T-helper 1 cell (primary cell): ENCODE data around the gene SORT1.
"Not testable (repeated sequence)": the region's sequence is repeated elsewhere in the genome, so short reads cannot be mapped to it uniquely, and the experiment has no call there.

Source experiments
- DNase-seq, 5 donors: peaks; one replicate each; pipeline ENCODE4 v3.0.0-alpha.2; 2012 to 2020

SORT1 gene

DNA sequence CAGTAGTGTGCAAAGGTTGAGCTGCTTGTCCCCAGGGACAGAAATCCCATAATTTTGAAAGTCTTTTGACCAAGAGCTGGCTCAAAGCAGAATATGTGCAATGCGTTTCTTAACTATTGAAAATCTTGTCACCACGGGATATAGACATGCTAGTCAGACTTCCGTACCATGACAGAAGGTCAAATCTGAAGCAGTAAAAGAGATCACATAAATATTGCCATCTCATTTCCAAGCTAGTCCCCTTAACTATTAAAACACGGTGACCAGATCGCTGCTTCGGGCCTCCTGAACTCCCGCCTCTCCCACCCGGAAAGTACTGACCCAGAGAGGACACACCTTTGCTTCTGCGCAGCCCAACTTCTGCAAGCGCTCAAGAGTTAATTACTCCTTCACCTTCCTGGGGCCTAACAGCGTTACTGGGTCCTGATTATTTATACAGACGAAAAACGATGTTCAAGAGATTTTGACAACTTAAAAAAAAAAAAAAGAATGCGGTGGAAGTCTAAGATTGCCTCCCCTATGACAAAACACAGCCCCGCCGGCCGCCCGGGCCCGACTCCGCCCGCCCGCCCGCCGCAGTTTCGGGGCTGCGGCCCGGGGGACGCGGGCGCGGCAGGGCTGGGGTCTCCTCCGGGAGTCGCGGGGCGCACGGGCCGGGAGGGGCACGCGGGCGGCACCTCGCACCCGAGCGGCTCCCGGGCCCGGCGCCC is 692 bp downstream of the SORT1 start:
- DNase-seq, result no peak

DNA sequence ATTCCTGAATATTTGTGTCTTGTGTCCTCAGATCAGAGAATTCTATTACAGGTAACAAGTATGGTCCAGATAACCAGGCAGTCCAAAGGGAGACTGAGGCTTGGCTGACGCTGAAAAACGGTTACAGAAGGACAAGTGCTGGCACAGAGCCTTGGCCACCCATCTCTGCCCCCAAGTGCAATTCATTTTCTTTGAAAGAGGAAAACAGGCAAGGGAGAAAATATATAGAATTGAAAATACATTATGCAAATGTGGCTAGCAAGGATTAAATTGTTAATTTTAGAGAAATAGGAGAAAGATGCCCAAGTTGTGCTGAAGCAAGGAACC is 1.2 kb downstream of the SORT1 start:
- DNase-seq, result no peak

GRCh38 chr1:109395602-109396512 is 1.9 kb downstream of the SORT1 start:
- no peak for DNase-seq

- DNase-seq, result not testable (repeated sequence)
These were observed 2.5 kb downstream of the SORT1 start for GRCh38 chr1:109395282-109395599.

- DNase-seq, result no peak
These were observed 3.0 kb downstream of the SORT1 start for GRCh38 chr1:109394591-109395281.

DNA sequence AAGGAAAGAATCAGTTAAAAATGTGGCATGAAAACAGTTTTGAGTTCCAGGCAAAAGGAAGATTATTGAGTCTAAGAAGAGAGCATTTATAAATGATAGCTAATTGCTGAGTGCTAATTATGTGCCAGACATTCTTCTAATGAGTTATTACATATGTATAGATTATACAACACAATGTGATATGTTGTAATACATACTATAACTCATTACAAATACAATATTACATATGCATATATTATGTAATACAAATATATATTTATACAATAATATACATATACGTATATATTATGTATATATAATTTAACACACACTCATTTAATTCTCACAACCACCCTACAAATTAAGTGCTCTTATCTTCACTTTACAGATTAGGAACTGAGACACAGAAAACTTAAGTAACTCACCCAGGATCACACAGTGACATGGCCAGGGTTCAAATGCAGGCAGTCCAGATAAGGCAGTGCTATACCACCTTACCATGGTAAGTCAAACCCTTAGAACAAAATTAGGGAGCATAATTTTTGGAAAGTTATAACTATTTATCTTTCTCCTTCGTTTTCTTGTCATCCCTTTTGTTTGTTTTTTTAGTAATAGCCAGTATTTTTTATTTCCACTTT is 4.0 kb downstream of the SORT1 start:
- no peak for DNase-seq

- no peak for DNase-seq
These were observed 4.7 kb downstream of the SORT1 start for GRCh38 chr1:109392788-109393616.

DNA sequence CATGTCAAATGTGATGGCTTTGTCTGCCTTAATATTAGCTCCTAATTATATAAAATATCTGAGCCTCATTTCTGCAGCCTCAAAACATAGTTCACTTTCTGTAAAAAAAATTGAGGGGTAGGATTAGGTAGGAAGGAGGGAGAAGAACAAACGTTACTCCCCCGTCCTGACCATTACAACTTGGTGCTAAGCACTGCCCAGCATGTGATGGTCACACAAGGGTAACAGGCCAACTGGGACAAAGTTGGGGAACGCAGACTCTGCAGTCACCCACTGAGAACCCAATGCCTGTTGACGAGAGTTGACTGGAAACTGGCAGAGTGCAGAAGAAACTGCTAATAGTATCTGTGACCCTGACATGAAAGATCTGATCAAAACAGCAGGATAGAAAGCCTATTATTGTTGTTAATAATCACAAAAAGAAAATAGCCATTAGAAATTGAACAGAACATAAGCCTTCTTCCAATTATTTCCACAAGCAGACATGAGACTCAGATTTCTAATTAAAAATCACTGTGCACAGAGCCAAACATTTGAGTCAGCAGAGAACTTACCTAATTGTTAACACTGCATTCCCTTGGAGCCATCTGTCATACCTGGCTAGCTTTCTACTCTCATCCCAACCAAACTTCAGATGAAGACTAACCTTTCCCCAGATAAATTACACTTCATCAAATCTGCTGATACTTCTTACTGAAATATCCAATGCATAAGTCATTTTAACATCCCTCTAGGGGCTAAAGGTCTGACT is 5.5 kb downstream of the SORT1 start:
- DNase-seq, result no peak

- DNase-seq, result no peak
These were observed 6.1 kb downstream of the SORT1 start for GRCh38 chr1:109391626-109392025.

DNA sequence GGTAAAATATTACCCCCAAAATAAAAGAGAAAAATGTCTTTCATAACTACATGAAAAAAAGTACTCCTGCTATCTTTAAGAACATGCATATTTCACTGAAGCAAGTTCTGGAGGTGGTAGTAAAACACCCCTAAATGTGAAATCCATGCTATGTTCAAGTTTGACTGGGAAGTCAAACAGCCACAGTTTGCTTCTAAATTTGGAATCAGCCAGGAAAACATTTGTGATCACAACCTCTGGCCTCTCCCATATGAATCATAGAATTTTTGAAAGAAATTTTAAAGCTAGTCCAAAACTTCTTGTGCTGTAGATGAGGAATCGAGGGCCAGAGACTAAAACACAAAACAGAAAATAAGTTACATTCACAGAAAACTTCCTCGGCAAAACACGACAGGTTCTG is 6.6 kb downstream of the SORT1 start:
- no peak for DNase-seq

DNA sequence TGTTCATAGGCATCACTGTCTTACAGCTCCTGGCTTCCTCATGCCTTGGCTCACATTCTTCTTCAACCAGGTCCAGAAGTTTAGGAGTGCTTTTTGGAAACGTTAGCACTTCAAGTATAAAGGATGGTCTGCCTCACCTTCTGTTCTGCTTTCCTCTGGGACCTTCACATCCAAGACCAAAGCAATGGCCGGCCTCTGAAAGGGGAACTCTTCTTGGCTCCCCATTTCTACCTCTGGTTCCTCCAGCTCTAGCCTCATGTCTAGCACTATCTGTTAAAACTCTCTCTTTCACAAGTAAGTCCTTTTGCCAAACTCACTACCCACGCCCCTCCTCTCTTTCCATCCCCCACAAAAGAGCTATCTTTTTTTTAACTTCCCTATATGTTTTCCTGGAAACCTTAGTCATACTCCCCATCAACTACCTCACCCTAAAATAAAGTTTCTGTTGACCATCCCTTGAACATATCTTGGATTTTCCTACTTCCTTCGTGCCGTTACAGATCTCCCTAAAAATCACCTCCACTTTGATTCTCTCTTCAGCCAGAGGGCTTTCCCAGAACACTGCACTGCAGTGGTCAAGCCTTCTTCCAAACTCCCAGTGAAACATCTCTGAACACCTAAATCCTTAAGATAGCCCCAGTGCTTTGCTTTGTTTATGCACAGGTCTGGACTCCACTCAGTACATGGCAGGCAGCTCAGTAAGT is 7.9 kb downstream of the SORT1 start:
- DNase-seq, result no peak

DNA sequence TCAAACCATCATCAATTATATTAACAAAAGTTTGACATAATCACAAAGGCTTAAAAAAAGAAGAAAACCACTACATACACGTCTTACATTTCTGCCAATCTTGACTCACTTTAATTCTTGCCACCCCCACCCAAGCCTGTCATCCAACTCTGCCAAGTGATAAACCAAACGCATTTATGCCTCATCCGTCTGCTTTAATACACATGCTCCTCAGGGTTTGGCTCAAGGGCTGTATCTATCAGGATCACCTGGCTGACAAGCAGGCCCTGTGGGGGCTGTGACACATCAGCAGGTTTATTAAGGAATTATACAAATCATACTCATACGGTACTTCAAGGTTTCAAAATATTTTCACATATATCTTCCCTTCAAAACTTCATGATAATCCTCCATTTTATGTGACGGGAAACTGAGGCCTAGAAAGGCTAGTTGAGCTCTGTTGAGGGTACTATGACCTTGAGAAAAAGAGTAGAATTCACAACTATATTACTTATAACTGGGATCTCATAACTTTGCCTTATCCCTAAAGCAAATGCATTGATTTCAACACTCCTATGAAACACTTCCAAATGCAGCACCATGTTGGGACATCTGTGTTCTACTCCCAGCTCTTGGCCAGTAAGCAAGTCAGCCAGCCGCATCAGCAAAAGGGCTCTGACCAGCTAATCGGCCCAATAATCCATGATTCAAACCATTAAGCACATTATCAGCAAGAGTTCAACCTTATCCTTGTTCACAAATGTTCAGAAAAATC is 8.7 kb downstream of the SORT1 start:
- DNase-seq, result no peak

GRCh38 chr1:109388208-109388711 is 9.5 kb downstream of the SORT1 start:
- no peak for DNase-seq

GRCh38 chr1:109386054-109386717 is 11.5 kb downstream of the SORT1 start:
- DNase-seq, result no peak

DNA sequence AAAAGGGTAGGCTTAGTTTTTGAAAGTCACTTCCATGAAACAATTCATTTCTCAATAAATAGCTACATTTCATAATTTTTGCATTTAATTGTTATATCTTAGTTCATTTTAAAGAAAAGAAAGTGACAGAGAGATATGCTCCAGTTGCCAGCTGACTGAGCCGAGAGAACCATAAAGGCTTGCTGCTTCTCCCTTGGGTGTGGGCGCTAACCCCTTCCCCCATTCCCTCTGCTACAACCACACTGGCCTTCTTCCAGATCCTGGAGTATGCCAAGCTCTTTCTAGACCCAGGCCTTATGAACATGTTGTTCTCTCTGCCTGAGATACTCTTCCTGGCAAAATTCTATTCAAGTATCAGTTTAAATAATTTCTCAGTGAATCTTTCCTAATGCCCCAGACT is 12.3 kb downstream of the SORT1 start:
- DNase-seq, result no peak

DNA sequence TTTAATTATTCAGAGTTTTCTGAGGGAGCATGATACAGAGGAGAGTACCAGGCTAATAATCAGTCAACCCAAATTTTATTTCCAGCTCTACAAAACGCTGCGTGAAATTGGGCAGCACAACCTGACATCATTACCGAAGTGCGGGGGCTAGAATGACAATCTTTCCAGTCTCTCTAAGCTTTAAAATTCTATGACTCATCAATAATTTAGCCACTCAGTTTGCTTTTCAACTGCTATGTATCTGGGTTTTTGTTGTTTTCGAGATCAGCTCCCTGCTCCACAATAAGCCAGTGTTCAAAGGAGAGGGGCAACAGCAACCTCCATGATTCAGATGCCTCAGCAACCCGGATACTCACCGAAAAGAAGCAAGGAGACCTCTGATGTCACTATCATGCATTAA is 13.9 kb downstream of the SORT1 start:
- DNase-seq, result no peak

GRCh38 chr1:109383087-109383779 is 14.5 kb downstream of the SORT1 start:
- no peak for DNase-seq

- DNase-seq, result no peak
These were observed 16.1 kb downstream of the SORT1 start for GRCh38 chr1:109381573-109381972.

GRCh38 chr1:109379907-109380306 is 17.8 kb downstream of the SORT1 start:
- no peak for DNase-seq
